ACC112 (cell line): Measurements from ENCODE around the gene LONP1.
"Not testable (repeated sequence)": the region's sequence is repeated elsewhere in the genome, so short reads cannot be mapped to it uniquely, and the experiment has no call there.

Experiments
- H2AFZ ChIP-seq: fragments of 200-600 bp; sonication (generic); one replicate; pipeline ENCODE4 v1.6.0; 2017; ENCODE audit warnings: antibody characterized with exemption, low read length; ENCODE audit not compliant: unreplicated experiment
- H3K27ac ChIP-seq: fragments of 200-600 bp; sonication (generic); 2 replicates; pipeline ENCODE4 v1.5.1; 2014; ENCODE audit warnings: low read depth, mild to moderate bottlenecking, antibody characterized with exemption, low read length, moderate library complexity
- H3K27me3 ChIP-seq: fragments of 200-600 bp; sonication (generic); 2 replicates; pipeline ENCODE4 v1.6.1; 2014; ENCODE audit warnings: mild to moderate bottlenecking, antibody characterized with exemption, low read length, moderate library complexity, mixed read lengths; ENCODE audit not compliant: insufficient read depth
- H3K36me3 ChIP-seq: fragments of 200-600 bp; sonication (generic); 2 replicates; pipeline ENCODE4 v1.6.1; 2016; ENCODE audit warnings: mild to moderate bottlenecking, antibody characterized with exemption, low read length, moderate library complexity, mixed read lengths; ENCODE audit not compliant: insufficient read depth
- H3K4me1 ChIP-seq: fragments of 200-600 bp; sonication (generic); one replicate; pipeline ENCODE4 v1.6.1; 2016; ENCODE audit warnings: low read length, mixed read lengths; ENCODE audit not compliant: insufficient read depth, unreplicated experiment, control insufficient read depth
- H3K4me3 ChIP-seq: fragments of 200-600 bp; sonication (generic); 2 replicates; pipeline ENCODE4 v1.5.1; 2014; ENCODE audit warnings: mild to moderate bottlenecking, low read depth, low read length
- H3K79me2 ChIP-seq: fragments of 200-600 bp; sonication (generic); one replicate; pipeline ENCODE4 v1.6.0; 2016; ENCODE audit warnings: low read length; ENCODE audit not compliant: control insufficient read depth, unreplicated experiment, insufficient read depth

The LONP1 gene

GRCh38 chr19:5691822-5692722 is 27.9 kb downstream of the LONP1 start:
- Histone ChIP-seq H3K4me3 (peak overlapping the region; percentile 90), H3K79me2 (peaks cover 51% of the 10 kb centered on the region), H3K27ac (no peak overlapping the region; the same call in 1 of the 2 replicates), H2AFZ (no peak overlapping the region), H3K27me3 (no peaks in the 10 kb centered on the region), H3K4me1 (peaks cover 5% of the 10 kb centered on the region), H3K36me3 (peaks cover 8% of the 10 kb centered on the region; the same call in 1 of the 2 replicates)

- H3K4me3 ChIP-seq: peak overlapping the region; percentile 90
- peaks cover 8% of the 10 kb centered on the region; the same call in 1 of the 2 replicates for H3K36me3 ChIP-seq
- H2AFZ ChIP-seq: no peak overlapping the region
- peaks cover 51% of the 10 kb centered on the region for H3K79me2 ChIP-seq
- H3K4me1 ChIP-seq: peaks cover 5% of the 10 kb centered on the region
- H3K27me3 ChIP-seq: no peaks in the 10 kb centered on the region
- peak overlapping the region; percentile 41 for H3K27ac ChIP-seq
These were observed 28.8 kb downstream of the LONP1 start for GRCh38 chr19:5690955-5691821.

- peak within 1 kb of the TSS; percentile 90 for H3K4me3 ChIP-seq
- H3K79me2 ChIP-seq: peaks cover 51% of the 10 kb centered on the region
- peaks cover 8% of the 10 kb centered on the region; the same call in 1 of the 2 replicates for H3K36me3 ChIP-seq
- no peaks in the 10 kb centered on the region for H3K27me3 ChIP-seq
- peak within 1 kb of the TSS; percentile 79 for H3K27ac ChIP-seq
- H2AFZ ChIP-seq: no peak within 1 kb of the TSS
- H3K4me1 ChIP-seq: peaks cover 5% of the 10 kb centered on the region
These were observed 29.6 kb downstream of the LONP1 start, which contains the start of gene RPL36 for GRCh38 chr19:5690125-5690954. Gene RPL36 (plus strand): TSS chr19:5690295. CDS start chr19:5690508, 213 bp downstream.

GRCh38 chr19:5688262-5688881 is 31.6 kb downstream of the LONP1 start:
- not testable (repeated sequence) for H3K4me1 ChIP-seq, H3K4me3 ChIP-seq, H3K27ac ChIP-seq, H3K36me3 ChIP-seq, H3K27me3 ChIP-seq, H2AFZ ChIP-seq
- peaks cover 32% of the 10 kb centered on the region for H3K79me2 ChIP-seq

- Histone ChIP-seq H3K79me2 (peaks cover 24% of the 10 kb centered on the region), H3K36me3 (no peaks in the 10 kb centered on the region), H3K27me3 (no peaks in the 10 kb centered on the region), H3K4me1 (peaks cover 5% of the 10 kb centered on the region), H2AFZ (peak overlapping the region; percentile 60), H3K4me3 (peak overlapping the region; percentile 69), H3K27ac (no peak overlapping the region)
These were observed 32.4 kb downstream of the LONP1 start for GRCh38 chr19:5687360-5688198.

- H3K27me3 ChIP-seq: no peaks in the 10 kb centered on the region
- H2AFZ ChIP-seq: peak overlapping the region; percentile 81
- peak overlapping the region; percentile 81 for H3K4me3 ChIP-seq
- H3K79me2 ChIP-seq: peaks cover 17% of the 10 kb centered on the region
- H3K4me1 ChIP-seq: peaks cover 1% of the 10 kb centered on the region
- no peaks in the 10 kb centered on the region for H3K36me3 ChIP-seq
- no peak overlapping the region for H3K27ac ChIP-seq
These were observed 33.1 kb downstream of the LONP1 start for GRCh38 chr19:5686647-5687359.

- H3K4me3 ChIP-seq: peak overlapping the region; percentile 81; the same call in 1 of the 2 replicates
- H2AFZ ChIP-seq: no peak overlapping the region
These were observed 33.7 kb downstream of the LONP1 start for GRCh38 chr19:5686326-5686646.

GRCh38 chr19:5684694-5685430 is 35.1 kb downstream of the LONP1 start:
- no peak overlapping the region for H2AFZ ChIP-seq
- no peaks in the 10 kb centered on the region for H3K36me3 ChIP-seq
- H3K27me3 ChIP-seq: no peaks in the 10 kb centered on the region
- H3K4me1 ChIP-seq: no peaks in the 10 kb centered on the region
- no peak overlapping the region for H3K4me3 ChIP-seq
- no peaks in the 10 kb centered on the region for H3K79me2 ChIP-seq
- H3K27ac ChIP-seq: no peak overlapping the region

More at GRCh38 chr19:5686326-5686646, 33.7 kb downstream of the LONP1 start:
- H3K27ac ChIP-seq: no peak overlapping the region
- no peaks in the 10 kb centered on the region for H3K27me3 ChIP-seq
- peaks cover 12% of the 10 kb centered on the region for H3K79me2 ChIP-seq
- no peaks in the 10 kb centered on the region for H3K4me1 ChIP-seq
- no peaks in the 10 kb centered on the region for H3K36me3 ChIP-seq
